ENCODE data around the gene SMR3B. TPM values are rescaled to one million over a fixed set of nuclear protein-coding genes. Genes with fewer than 3 reads are reported as not detected.

SMR3B gene
- total RNA-seq, 1 experiment from 2014 or later: not detected

- H3K36me3 Mint-ChIP-seq (ENCODE audit: insufficient read depth in 1 of 3, low read depth in 3 of 3): no peaks in the 10 kb centered on the region
- no CpG with 5 or more reads among the region's 5 CpGs for WGBS (ENCODE audit: extremely low coverage, insufficient read length, low lambda C conversion rate)
Measured at GRCh38 chr4:70336043-70336442, 46.9 kb upstream of the SMR3B start.

More at GRCh38 chr4:70336043-70336442, 46.9 kb upstream of the SMR3B start:
- no peaks in the 10 kb centered on the region for H3K79me1 ChIP-seq (ENCODE audit: insufficient read depth, low read depth, low read length, poor library complexity, severe bottlenecking)
- no peak overlapping the region for H3K4me2 ChIP-seq (ENCODE audit: insufficient read depth, insufficient read length, low read length)
- H4K91ac ChIP-seq (ENCODE audit: insufficient read length, low read depth, low read length): no peak overlapping the region
- H3K4ac ChIP-seq (ENCODE audit: low read depth, low read length): no peak overlapping the region
- H4K20me1 ChIP-seq (ENCODE audit: control insufficient read depth, insufficient read depth, insufficient read length): no peaks in the 10 kb centered on the region
- H3T11ph ChIP-seq (ENCODE audit: low read length): no peak overlapping the region
- H2AFZ ChIP-seq (ENCODE audit: low read length): no peak overlapping the region
- no peak overlapping the region for H2BK5ac ChIP-seq (ENCODE audit: insufficient read length, low read length)
- H3K56ac ChIP-seq (ENCODE audit: insufficient read length, low read depth, low read length): no peak overlapping the region
- H4K5ac ChIP-seq (ENCODE audit: insufficient read length, low read depth, low read length): no peak overlapping the region
- H4K8ac ChIP-seq (replicated peaks; ENCODE audit: insufficient read length, low read depth, low read length): no peak overlapping the region
- no peak overlapping the region for H3K27ac ChIP-seq (ENCODE audit: insufficient read length, low read depth, low read length)
- H3K23me2 ChIP-seq (ENCODE audit: insufficient read length, low read depth, low read length, poor library complexity, severe bottlenecking): no peaks in the 10 kb centered on the region
- TF ChIP-seq CTCF (conservative IDR thresholded peaks at IDR 0.05): no peak
- H3K4me1 ChIP-seq (ENCODE audit: insufficient read depth, low read length): no peaks in the 10 kb centered on the region
- H3K9me3 ChIP-seq (ENCODE audit: control insufficient read depth, low read depth, low read length): no peaks in the 10 kb centered on the region
- DNase-seq: no peak
- H3K4me3 Mint-ChIP-seq: no peak overlapping the region
- H3K27ac Mint-ChIP-seq: no peak overlapping the region
- no peaks in the 10 kb centered on the region for H3K4me1 Mint-ChIP-seq
- no peak overlapping the region for H2BK15ac ChIP-seq (ENCODE audit: low read depth, low read length)
- no peak overlapping the region for H3K14ac ChIP-seq (ENCODE audit: insufficient read depth, low read length)
- H3K79me2 ChIP-seq (ENCODE audit: insufficient read depth, low read length): no peaks in the 10 kb centered on the region
- H2BK12ac ChIP-seq (ENCODE audit: insufficient read length, low read depth, low read length): no peak overlapping the region
- H2AK5ac ChIP-seq (ENCODE audit: insufficient read length, low read length): no peak overlapping the region
- no peaks in the 10 kb centered on the region for H3K27me3 ChIP-seq (ENCODE audit: insufficient read depth, low read length)
- H3K18ac ChIP-seq (ENCODE audit: insufficient read length, low read depth, low read length): no peak overlapping the region
- no peaks in the 10 kb centered on the region for H3K9me3 Mint-ChIP-seq
- H2BK120ac ChIP-seq (ENCODE audit: low read depth, low read length, poor library complexity, severe bottlenecking): no peak overlapping the region
- H3K27me3 Mint-ChIP-seq (ENCODE audit: low read depth): no peaks in the 10 kb centered on the region
- H3K9ac ChIP-seq (ENCODE audit: extremely low read depth, insufficient read length, low read length): no peak overlapping the region
- H3K23ac ChIP-seq (ENCODE audit: insufficient read length, low read depth, low read length): no peak overlapping the region
- no peak overlapping the region for H2BK20ac ChIP-seq (ENCODE audit: low read depth, low read length, poor library complexity, severe bottlenecking)

Measured in H9 (cell line).